GM19328 (cell line): Measurements from ENCODE around the gene PTGFRN.

Source experiments
- ATAC-seq: cut with Tn5 transposase; IDR thresholded peaks from one replicate; pipeline ENCODE4 v1.9.1; 2021; ENCODE audit warnings: mild to moderate bottlenecking, moderate library complexity; ENCODE audit not compliant: unreplicated experiment

PTGFRN gene

DNA sequence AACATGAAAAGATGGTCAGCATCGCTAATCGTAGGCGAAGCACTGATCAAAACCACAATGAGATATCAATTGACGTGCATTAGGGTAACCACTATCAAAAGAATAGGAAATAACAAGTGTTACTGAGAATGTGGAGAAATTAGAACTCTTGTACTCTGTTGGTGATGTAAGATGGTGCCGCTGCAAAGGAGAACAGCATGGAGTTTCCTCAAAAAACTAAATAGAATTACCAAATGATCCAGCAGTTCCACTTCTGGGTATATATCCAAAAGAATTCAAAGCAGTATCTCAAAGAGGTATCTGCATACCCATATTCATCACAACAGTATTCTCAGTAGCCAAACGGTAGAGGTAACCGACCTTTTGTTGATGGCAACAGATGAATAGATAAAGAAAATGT, 83.6 kb downstream of the PTGFRN start:
- ATAC-seq: no peak

DNA sequence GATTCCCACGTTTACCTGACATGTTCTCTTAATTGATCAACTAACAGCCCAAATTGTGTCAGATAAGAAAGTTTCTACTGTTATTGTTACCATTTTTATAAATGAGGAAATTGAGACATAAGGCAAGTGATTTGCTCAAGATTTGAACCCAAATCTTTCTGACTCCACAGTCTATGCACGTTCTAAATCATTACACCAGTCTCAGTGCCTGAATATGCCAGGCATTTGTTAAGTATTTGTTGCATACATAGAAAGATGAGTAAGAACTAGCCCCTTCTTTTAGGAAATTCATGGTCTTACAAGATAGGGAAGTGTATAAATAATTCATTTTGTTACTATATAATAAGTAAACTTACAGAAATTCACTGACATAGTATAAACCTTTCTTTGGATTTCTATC, 84.7 kb downstream of the PTGFRN start:
- no peak for ATAC-seq

DNA sequence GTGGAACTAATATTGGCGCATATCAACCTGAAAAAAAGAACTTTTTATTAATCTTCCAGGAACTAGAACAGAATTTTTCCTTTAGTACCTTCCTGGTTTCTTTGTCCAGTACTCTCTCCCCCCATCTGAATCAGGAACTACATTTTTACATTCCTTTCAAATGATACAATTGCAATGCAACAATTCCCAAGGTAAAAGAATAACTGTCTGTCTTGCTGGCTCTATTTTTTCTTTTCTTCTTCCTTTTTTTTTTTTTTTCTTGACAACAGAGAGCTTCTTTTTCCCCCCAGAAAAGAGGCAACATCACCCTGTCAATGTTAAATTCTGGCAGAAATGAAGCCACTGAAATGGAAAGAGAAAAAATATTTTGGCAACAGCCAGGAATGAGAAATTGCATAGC, 87.3 kb downstream of the PTGFRN start:
- ATAC-seq: no peak

DNA sequence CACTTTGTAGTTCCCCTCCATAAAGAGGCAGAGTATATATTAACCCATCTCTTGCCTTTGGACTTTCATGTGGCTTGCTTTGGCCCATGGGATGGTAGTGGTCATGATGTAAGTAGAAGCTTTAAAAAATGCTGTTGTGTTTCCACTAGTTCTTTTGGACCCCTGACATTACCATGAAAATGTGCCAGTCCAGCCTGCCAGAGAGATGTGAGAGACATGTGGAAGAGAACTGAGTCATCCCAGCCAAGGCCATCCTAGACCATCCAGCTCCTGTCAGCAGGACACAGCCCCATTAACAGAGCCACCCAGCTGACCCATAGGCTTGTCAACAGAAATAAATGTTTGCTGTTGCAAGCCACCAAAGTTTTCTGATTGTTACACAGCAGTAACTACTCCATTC, 87.9 kb downstream of the PTGFRN start:
- ATAC-seq: no peak

DNA sequence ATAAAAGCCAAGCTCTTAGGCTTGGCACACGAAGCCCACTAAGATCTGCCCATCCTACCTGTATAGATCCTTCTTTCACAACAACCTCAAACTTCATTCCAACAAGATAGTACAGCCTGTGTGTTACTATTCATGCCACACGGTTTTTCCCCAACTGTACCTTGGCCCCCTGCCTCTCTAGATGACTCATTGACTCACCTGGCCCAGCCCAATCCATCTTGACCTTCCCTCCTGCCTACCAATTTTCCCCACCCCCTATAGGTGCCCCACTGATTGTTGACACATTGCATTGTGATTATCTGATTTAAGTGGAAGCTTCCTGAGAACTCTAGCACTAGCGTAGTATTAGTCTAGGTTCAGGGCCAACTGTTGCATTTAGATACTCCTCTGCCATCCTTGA, 89.9 kb downstream of the PTGFRN start:
- ATAC-seq: no peak

DNA sequence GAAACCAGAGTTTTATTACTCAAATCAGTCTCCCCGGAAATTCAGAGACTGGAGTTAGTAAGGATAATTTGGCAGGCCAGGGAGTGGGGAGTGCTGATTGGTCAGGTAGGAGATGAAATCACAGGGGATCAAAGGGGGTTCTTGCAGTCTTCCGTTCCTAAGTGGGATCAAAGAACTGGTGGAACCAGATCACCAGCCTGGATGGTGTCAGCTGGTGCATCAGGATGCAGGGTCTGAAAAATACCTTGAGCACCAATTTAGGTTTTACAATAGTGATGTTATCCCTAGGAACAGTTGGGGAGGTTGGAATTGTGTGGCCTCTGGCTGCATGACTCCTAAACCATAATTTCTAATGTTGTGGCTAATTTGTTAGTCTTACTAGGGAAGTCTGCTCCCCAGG, 90.4 kb downstream of the PTGFRN start:
- no peak for ATAC-seq

DNA sequence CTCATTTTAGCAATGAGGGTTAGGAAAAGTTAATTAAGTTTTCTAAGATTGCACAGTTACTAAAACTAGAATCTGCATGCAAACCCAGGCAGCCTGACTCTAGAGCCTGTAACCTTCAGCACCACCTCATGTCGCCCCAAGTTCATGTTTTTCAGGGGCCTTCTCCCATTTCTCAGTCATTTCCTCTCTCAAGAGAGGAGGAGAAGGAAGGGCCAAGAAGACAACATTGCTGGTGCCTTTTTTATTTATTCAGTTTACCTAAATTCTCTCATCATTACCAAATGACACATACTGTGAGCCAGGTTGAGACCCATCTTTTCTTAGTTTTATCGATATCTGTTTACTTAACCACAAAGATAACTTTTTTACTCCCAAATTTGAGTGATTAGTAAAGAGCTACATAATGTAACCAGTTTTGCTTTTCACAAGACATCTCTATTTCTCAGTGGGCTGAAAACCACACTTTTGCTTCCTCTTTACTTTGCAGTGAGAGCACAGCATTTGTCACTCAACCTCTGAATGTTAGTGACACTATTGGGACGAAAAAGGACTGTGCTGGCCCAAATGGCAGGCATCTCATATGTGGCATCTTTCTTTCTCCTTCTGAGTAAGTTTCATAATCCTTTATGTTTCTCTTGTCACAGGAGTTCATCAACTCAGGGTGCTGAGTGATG, 91.7 kb downstream of the PTGFRN start, which contains the start of gene CD101:
CD101 (plus strand) TSS at position 507 of the 674 bp plus-strand sequence; CDS start at position 565, 58 bp downstream.
- peak; percentile 96 for ATAC-seq

DNA sequence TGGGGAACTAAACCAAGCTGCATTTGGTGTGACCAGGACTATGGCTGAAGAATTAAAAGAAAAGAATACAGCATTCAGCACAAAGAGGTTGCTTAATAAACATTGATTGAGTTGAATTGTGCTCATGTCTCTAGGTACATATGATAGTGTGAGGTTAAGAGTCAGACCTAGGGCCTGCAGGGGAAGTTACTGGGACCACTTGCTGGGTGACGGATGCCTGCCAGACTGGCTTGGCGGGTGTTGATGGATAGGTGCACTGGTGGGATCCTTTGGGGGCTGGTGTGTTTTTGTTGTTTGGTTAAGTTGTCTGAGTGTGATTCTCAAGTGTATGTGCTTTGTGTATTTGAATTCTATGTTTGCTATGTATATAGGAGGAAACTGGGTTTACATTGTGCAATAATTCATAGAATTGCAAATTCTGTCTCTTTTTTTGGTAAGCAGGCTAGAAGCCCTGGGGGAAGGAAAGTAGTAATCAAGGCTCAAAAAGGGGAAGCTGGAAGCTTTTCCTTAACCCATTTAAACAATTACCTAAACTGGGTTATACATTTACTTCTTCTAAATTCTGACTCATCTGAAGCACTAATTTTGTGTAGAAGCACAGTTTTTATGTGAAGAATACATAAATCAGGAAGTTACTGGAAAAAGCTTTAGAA, 93.6 kb downstream of the PTGFRN start:
- ATAC-seq: no peak

DNA sequence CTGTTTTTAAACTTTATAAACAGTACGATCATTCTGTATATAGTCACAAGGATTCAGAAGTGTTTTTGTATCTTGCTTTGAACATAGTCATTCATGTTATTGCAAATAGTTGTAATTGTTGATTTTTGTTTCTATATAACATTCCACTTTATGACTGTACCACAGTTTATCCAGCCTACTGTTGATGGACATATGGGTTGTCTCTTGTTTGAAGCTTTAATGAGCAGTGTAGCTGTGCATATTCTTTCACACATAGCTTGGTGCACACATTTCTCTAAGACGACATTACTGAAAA, 98.0 kb downstream of the PTGFRN start:
- no peak for ATAC-seq

DNA sequence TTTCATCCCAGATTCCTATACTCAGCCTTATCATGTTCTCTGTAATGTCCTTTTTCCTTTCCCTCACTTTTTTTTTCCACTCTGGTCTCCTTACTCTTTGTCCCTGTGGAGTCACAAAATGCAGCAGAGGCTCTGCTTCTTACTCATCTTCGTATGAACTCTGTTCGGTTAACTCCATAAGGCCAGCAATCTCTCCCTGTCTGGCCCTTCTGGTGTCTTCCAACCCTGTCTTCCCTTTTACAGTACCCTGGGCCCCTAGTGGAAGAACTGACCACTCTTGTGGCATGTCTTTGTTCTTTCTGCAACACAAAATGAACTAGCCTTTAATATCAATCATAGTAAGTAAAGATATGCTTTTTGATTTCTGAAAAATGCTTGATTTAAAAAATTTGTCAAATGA, 98.9 kb downstream of the PTGFRN start:
- ATAC-seq: no peak

DNA sequence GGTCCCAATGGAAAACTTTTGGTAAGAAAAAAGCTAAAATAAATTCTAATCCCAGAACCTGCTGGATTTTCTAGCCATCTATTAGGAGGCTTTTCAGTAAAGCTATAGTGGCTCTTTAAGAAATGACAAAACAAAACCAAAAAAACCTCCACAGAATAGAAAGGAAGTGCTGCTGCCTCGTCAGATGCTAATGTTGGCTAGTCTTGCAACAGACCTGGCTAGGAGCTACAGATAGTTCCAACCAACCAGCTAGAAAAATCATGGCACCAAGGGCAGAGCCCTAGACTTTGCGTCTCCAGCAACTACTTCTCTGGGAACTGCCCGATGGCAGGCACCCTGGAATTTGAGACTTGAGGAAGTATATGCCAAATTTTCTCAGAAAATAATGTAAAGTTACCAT, 99.4 kb downstream of the PTGFRN start:
- no peak for ATAC-seq

DNA sequence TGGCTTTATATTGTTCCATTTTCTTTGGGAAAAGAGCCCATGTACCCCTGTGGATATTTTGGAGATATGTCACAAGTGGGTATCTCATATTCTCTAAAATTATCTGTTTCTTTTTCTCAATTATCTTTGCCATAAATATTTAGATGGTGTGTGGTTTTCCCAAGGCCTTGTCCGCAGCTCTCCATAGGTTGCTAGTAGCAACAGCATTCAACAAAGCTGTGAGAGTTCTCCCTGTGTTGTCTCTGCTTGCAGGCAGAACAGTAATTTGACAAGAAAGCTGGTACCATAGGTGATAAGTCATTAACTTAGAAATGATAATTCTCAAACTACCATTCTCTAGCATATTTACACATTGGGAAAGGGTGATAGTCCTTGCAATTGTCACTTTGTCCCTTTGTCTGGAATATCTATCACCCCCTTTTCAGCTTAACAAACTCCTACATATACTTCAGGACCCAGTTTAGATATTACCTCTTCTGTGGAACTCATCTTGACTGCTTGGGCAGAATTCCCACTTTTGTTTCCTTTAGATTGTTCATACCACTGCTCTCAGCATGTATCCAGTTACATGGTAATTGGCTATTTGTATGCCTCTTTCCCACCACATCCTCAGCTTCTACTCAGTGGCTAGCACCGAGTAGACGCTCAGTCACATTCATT, 100.7 kb downstream of the PTGFRN start:
- no peak for ATAC-seq

DNA sequence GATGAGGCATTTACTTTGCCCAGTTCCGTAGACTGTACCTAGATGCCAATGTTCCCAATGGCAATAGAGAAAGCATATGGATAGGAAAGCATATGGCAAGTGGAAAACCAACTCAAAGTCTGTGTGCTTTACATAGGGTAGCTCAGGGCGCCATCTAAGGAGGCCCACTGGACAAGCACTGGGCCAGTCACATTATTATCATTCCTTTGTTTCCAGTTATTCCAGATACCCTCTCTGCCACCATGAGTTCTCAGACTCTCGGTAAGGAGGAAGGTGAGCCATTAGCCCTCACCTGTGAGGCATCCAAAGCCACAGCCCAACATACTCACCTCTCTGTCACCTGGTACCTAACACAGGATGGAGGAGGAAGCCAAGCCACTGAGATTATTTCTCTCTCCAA, 101.6 kb downstream of the PTGFRN start:
- ATAC-seq: no peak

DNA sequence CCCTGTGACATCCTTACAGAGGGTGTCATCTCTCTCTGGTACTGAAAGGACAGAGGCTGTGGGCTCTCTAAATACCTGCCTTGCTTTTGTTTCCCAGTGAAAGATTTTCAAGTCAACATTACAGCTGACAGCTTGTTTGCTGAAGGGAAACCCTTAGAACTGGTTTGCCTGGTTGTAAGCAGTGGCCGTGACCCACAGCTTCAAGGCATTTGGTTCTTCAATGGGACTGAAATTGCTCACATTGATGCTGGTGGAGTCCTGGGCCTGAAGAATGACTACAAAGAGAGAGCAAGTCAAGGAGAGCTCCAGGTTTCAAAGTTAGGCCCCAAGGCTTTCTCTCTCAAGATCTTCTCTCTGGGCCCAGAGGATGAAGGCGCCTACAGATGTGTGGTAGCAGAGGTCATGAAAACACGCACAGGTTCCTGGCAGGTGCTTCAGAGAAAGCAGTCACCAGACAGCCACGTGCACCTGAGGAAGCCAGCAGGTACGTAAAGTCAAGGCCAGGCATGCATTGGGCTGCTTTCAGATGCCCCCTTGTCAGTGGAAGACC, 103.7 kb downstream of the PTGFRN start:
- ATAC-seq: no peak

DNA sequence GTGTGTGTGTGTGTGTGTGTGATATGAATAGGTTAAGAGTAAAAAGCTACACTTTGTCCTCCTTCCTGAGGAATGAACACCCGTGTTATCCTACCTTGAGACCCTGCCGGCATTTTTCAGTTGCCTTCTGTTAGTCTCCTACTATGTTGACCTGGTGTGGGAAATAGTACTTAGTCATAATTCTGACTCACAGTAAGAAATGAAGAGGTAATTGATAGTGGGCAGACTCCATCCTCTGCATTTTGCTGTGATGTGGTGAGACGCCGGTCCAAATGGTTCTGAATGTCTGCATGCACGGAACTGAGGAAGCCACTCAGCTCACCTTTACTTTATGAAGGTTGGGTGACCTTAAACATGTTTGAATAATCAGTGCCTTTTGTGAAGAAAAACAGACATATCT, 104.5 kb downstream of the PTGFRN start:
- no peak for ATAC-seq

DNA sequence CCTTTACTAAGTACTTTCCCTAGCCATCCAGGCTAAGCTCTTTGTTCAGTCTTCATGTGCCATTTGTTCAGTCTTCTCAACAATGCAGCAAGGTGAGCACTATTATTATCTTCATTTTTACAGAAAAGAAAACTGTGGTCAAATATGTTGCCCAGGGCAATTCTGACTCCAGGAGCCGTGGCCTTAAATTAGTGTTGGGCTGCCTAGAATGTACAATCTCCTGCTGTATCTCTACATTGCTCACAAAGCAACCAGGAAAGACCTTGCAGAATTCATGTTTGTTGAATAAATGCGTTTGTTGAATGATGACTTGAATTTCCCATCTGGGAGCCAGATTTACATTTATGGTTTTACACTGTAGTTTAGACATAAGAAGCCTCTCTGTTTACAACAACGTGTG, 106.0 kb downstream of the PTGFRN start:
- no peak for ATAC-seq

DNA sequence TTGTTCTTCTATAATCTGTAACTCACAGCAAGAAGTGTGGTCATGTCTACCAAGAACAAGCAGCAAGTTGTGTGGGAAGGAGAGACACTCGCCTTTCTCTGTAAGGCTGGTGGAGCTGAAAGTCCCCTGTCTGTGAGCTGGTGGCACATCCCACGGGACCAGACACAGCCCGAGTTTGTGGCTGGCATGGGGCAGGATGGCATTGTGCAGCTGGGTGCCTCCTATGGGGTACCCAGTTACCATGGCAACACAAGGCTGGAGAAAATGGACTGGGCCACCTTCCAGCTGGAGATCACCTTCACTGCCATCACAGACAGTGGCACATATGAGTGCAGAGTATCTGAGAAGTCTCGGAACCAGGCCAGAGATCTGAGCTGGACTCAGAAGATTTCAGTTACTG, 107.3 kb downstream of the PTGFRN start:
- no peak for ATAC-seq

DNA sequence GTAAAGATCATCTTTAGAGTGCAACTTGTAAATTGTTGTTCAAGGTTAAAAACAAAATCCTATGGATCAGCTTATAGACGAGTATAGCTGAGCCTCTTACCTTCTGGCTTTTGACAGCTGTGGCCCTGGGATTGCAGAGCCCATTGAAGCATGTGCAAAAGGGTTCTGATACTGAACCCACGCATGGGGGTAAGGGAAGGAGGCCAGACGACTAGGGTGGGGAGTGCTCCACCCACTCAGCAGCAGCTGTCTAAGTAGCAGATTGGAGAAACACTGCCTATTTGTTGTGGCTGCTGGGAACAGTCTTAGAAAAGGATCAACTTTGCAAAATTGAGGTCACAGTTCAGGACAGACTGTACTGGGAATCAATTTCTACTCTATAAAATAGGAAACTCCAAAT, 107.9 kb downstream of the PTGFRN start:
- peak; percentile 72 for ATAC-seq

DNA sequence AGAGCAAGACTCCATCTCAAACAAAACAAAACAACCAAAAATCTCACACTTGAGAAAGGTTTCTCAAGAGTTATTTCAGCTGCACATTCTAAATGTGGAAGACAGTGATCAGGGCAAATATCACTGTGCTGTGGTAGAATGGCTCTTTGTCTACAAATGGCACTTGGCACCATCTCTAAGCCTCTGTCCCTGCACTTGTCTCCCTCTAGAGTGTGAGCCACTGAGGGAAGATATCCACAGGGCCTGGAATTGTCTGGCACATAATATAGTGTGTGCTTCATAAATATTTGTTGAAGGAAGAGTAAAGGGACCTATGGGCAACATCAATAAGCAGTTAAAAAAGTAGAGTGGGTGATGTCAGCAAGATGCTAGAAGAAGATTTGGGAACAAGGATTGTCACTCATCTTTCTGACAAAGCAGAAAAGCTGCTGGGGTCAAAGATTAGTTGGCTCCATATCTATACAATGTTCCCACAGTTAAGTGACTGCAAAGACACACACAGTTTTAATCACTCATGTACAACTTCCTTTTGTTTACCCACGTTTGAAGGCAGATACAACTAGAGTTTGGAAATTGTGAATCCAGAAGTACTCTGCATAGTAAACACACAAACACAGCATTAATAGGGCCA, 110.9 kb downstream of the PTGFRN start:
- no peak for ATAC-seq

DNA sequence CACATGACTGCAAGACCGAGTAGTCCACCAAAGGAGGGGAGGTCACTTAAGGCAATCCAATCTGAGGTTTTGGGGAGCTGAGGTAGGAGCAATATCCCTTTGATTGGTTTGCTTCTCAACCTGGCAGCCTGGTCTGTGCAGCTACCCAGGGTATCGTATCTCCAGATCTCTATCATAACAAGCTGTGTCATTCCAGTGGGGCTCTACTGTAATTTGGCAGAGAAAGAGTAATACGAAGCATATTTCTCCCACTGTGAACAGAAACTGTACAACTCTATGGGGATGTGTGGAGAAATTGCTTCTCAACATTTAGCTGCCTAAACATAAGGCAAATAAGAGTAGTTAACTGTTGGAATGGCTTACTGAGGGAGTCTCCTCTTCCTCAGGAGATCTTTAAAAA, 112.4 kb downstream of the PTGFRN start:
- no peak for ATAC-seq

DNA sequence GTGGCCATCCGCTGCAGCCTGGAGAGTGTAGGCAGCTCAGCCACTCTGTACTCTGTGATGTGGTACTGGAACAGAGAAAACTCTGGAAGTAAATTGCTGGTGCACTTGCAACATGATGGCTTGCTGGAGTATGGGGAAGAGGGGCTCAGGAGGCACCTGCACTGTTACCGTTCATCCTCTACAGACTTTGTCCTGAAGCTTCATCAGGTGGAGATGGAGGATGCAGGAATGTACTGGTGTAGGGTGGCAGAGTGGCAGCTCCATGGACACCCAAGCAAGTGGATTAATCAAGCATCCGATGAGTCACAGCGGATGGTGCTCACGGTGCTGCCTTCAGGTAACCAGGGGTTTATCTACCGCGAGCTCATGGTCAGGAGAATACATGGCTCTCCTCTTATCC, 115.9 kb downstream of the PTGFRN start:
- no peak for ATAC-seq

DNA sequence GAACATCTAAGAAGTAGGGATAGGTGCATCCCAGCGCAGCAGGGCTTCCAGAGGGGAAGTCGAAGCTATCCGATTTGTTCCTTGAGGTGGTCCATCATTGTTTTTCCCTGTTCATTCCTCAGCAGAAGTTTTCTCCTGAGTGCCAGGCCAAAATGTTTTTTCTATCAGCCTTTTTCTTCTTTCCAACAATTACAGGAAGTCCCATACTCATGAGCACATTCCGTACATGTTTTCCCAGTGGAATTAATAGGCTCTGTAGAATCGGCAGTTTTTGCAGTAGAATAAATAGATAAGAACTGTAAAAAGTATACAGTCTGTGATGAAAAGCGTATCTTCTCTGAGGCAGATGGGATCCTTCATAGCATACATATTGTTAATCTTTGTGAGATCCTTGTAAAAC, 116.6 kb downstream of the PTGFRN start:
- no peak for ATAC-seq
